ENCODE results near the gene MAST3. TPM values are rescaled to one million over a fixed set of nuclear protein-coding genes. Genes with fewer than 3 reads are reported as not detected.
A peak's percentile ranks its signal among the peaks of the same experiment; 100 is the strongest.
"Not testable (repeated sequence)": the region's sequence is repeated elsewhere in the genome, so short reads cannot be mapped to it uniquely, and the experiment has no call there.

Gene MAST3
- total and polyA plus RNA-seq, 2 donors (not counting 3 experiments of a cell fraction or from before 2014, with no cell fraction given), result 1.5 to 2.7 TPM

DNA sequence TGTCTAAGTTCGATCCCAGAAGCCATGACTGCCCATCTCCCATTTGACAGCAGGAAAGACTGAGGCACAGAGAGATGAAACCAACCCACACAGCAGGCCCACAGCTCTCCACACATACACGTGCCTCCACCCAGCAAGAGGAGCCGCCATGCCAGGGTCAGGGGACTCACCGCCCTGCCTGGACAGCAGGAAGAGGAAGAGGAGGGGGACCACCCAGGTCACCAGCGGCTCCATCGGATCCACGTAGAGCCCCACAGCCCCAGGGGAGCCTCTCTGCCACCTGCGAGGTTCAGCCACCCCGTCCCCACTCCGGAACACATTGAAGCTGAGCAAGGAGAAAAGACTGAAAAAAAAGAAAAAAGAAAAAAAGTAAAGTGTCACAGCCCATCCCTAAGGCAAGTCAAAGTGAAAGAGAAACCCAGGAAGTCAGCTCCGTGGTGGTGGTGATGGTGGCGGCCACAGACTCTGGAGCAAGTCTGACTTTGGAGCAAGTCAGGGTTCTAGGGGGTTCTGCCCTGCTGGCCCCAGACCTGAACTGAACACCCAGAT lies 10.9 kb upstream of the MAST3 start, which contains the start of gene IL12RB1:
TSS of gene IL12RB1 (minus strand) at position 345 of the 549 bp plus-strand sequence. CDS start at position 234, 111 bp downstream.
- Histone ChIP-seq H3K27ac (ENCODE audit: insufficient read depth, low read depth, low read length) (no peak within 1 kb of the TSS), H3K4me2 (ENCODE audit: insufficient read depth, low read length) (no peak within 1 kb of the TSS), H3K9me3 (replicated peaks; ENCODE audit: control insufficient read depth, insufficient read depth, low read length) (no peaks in the 10 kb centered on the region), H4K20me1 (replicated peaks; ENCODE audit: control insufficient read depth, extremely low read depth, insufficient read depth, low read length) (no peaks in the 10 kb centered on the region), H3K36me3 (ENCODE audit: control insufficient read depth in 2 of 2, extremely low read depth in 1 of 2, insufficient read depth in 2 of 2, low read length in 2 of 2) (no peaks in the 10 kb centered on the region), H3K79me2 (ENCODE audit: control insufficient read depth, insufficient read depth, low read length) (no peaks in the 10 kb centered on the region), H3K4me3 (replicated peaks in 1 of 3; ENCODE audit: insufficient read depth in 1 of 3, low read depth in 1 of 3, low read length in 3 of 3) (no peak within 1 kb of the TSS), H3K9me1 (replicated peaks; ENCODE audit: control insufficient read depth, extremely low read depth, insufficient read depth, low read length) (no peaks in the 10 kb centered on the region), H3K27me3 (ENCODE audit: control insufficient read depth in 2 of 2, insufficient read depth in 2 of 2, low read length in 2 of 2) (no peaks in the 10 kb centered on the region), H2AFZ (ENCODE audit: low read depth, low read length) (peak within 1 kb of the TSS; percentile 68), H3K9ac (replicated peaks; ENCODE audit: extremely low read depth, insufficient read depth, low read length) (no peak within 1 kb of the TSS), H3K4me1 (ENCODE audit: control insufficient read depth, extremely low read depth, insufficient read depth, low read length) (no peaks in the 10 kb centered on the region)
- ChIA-PET CTCF (interaction anchor here (1.4 kb wide), 1 partner anchor 27 kb away, joined by 3 read pairs; no protein-coding TSS in a partner anchor), POLR2A (no interaction called here)
- TF ChIP-seq GATA2 (IDR thresholded peaks at IDR 0.05; ENCODE audit: insufficient read depth, insufficient read length, low read depth, low read length) (no peak), JUN (IDR thresholded peaks at IDR 0.05; ENCODE audit: borderline replicate concordance, insufficient read depth, insufficient read length, low read depth) (no peak), EZH2 (IDR thresholded peaks at IDR 0.05; ENCODE audit: borderline replicate concordance, low read depth, low read length, severe bottlenecking) (no peak)
- TF ChIP-seq, protein P1, sequence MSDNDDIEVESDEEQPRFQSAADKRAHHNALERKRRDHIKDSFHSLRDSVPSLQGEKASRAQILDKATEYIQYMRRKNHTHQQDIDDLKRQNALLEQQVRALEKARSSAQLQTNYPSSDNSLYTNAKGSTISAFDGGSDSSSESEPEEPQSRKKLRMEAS (IDR thresholded peaks at IDR 0.05; ENCODE audit: insufficient read depth, insufficient read length), result no peak
- dilution Hi-C loops (cut with MboI; ENCODE audit: extremely low pct_ligation_motif_present, low sequenced_read_pairs) (no loop called here), intact Hi-C loops (cut with micrococcal nuclease) (no loop called here)
- DNase-seq (ENCODE audit: low read depth, low spot score), result no peak
- no peak for FAIRE-seq
- BruUV-seq (replicated peaks), result no TSS peak

DNA sequence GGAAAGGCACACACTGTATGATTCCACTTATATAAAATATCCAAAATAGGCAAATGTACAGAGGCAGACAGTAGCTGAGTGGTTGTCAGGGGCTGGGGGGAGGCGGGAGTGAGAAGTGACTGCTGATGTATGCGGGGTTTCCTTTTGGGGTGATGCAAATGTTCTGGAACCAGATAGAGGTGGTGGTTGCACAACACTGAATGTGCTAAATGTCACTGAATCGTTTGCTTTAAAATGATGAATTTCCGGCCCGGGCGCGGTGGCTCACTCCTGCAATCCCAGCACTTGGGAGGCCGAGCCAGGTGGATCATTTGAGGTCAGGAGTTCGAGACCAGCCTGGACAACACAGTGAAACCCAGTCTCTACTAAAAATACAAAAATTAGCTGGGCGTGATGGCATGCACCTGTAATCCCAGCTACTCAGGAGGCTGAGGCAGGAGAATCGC lies 8.5 kb upstream of the MAST3 start:
- CTCF ChIA-PET, result interaction anchor here (0.8 kb wide), 1 partner anchor 140 kb away, joined by 3 read pairs; no protein-coding TSS in a partner anchor

More for the DNA sequence above, 8.5 kb upstream of the MAST3 start:
- FAIRE-seq; H3K9me1 ChIP-seq (replicated peaks; ENCODE audit: control insufficient read depth, extremely low read depth, insufficient read depth, low read length); H4K20me1 ChIP-seq (replicated peaks; ENCODE audit: control insufficient read depth, extremely low read depth, insufficient read depth, low read length); H3K27me3 ChIP-seq (ENCODE audit: control insufficient read depth in 2 of 2, insufficient read depth in 2 of 2, low read length in 2 of 2); H3K27ac ChIP-seq (ENCODE audit: insufficient read depth, low read depth, low read length); H3K9ac ChIP-seq (replicated peaks; ENCODE audit: extremely low read depth, insufficient read depth, low read length); H3K79me2 ChIP-seq (ENCODE audit: control insufficient read depth, insufficient read depth, low read length); DNase-seq (ENCODE audit: low read depth, low spot score); H2AFZ ChIP-seq (ENCODE audit: low read depth, low read length); H3K4me2 ChIP-seq (ENCODE audit: insufficient read depth, low read length); H3K36me3 ChIP-seq (ENCODE audit: control insufficient read depth in 2 of 2, extremely low read depth in 1 of 2, insufficient read depth in 2 of 2, low read length in 2 of 2); H3K4me1 ChIP-seq (ENCODE audit: control insufficient read depth, extremely low read depth, insufficient read depth, low read length); BruUV-seq (replicated peaks); dilution Hi-C loops (cut with MboI; ENCODE audit: extremely low pct_ligation_motif_present, low sequenced_read_pairs); H3K9me3 ChIP-seq (replicated peaks; ENCODE audit: control insufficient read depth, insufficient read depth, low read length); H3K4me3 ChIP-seq (replicated peaks in 1 of 3; ENCODE audit: insufficient read depth in 1 of 3, low read depth in 1 of 3, low read length in 3 of 3); intact Hi-C loops (cut with micrococcal nuclease): not testable (repeated sequence)
- POLR2A ChIA-PET, result interaction anchor here (0.7 kb wide), 2 partner anchors 33 to 329 kb away, joined by 3 to 5 read pairs; no protein-coding TSS in a partner anchor

Data from endothelial cell of umbilical vein (primary cell).